ENCODE results near the gene JAML.

Gene JAML

GRCh38 chr11:118224511-118225188, at the start of gene JAML:
JAML (minus strand) TSS chr11:118225011; CDS start chr11:118214866, 10,145 bp downstream.
- TF ChIP-seq, protein P1, sequence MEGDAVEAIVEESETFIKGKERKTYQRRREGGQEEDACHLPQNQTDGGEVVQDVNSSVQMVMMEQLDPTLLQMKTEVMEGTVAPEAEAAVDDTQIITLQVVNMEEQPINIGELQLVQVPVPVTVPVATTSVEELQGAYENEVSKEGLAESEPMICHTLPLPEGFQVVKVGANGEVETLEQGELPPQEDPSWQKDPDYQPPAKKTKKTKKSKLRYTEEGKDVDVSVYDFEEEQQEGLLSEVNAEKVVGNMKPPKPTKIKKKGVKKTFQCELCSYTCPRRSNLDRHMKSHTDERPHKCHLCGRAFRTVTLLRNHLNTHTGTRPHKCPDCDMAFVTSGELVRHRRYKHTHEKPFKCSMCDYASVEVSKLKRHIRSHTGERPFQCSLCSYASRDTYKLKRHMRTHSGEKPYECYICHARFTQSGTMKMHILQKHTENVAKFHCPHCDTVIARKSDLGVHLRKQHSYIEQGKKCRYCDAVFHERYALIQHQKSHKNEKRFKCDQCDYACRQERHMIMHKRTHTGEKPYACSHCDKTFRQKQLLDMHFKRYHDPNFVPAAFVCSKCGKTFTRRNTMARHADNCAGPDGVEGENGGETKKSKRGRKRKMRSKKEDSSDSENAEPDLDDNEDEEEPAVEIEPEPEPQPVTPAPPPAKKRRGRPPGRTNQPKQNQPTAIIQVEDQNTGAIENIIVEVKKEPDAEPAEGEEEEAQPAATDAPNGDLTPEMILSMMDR (conservative IDR thresholded peaks at IDR 0.05; ENCODE audit: low read depth, low read length) = no peak
- no peak for DNase-seq (ENCODE audit: low read depth)
- H3K4me3 ChIP-seq (ENCODE audit: low read depth, low read length) = no peak within 1 kb of the TSS

DNA sequence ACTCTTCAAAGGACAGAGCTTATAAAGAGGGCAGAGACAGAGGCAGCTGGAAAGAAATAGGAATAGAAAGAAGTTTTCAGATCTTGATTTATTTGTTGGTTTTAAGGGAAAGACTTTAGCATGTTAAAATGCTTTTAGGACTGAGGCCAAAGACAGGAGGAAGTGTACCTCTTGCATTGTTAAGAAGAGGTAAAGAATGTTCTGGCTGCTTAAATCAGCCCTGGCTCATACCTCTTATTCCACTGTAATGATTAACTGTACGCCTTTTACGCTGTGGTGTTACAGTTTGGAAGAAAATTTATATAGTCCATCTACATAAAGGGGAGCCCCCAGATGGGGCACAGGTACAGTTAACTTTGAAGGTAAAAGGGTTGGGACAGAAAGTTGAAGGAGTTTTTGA, 49.4 kb upstream of the JAML start:
- H3K4me3 ChIP-seq (ENCODE audit: low read depth, low read length) = no peak overlapping the region
- DNase-seq (ENCODE audit: low read depth) = no peak
- TF ChIP-seq, protein P1 (conservative IDR thresholded peaks at IDR 0.05; ENCODE audit: low read depth, low read length) = no peak

DNA sequence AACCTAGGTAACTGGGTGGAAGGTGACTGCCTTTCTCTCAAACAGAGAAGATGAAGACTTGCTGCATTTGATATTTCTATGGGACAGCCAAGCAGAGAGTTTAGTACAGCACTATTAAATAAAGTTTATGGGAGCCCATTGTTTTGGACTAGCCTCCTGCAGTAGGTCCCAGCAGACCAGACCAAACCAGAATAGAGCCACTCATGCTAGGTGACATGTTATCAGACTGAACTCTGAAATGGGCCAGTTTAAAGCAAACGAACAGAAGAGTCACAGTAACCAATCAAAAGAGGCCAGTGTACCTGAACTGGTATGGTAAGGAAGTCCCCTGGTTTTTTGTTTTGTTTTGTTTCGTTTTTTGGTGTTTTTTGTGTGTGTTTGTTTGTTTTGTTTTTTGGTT, 47.2 kb upstream of the JAML start:
- no peak overlapping the region for H3K4me3 ChIP-seq (ENCODE audit: low read depth, low read length)
- DNase-seq (ENCODE audit: low read depth) = no peak
- TF ChIP-seq, protein P1 (conservative IDR thresholded peaks at IDR 0.05; ENCODE audit: low read depth, low read length) = no peak

- DNase-seq (ENCODE audit: low read depth) = no peak
- H3K4me3 ChIP-seq (ENCODE audit: low read depth, low read length) = no peak overlapping the region
- TF ChIP-seq, protein P1 (conservative IDR thresholded peaks at IDR 0.05; ENCODE audit: low read depth, low read length) = no peak
Observed at GRCh38 chr11:118267486-118267885, 42.7 kb upstream of the JAML start.

- TF ChIP-seq, protein P1 (conservative IDR thresholded peaks at IDR 0.05; ENCODE audit: low read depth, low read length) = no peak
- no peak overlapping the region for H3K4me3 ChIP-seq (ENCODE audit: low read depth, low read length)
- no peak for DNase-seq (ENCODE audit: low read depth)
Observed at GRCh38 chr11:118265954-118266353, 41.1 kb upstream of the JAML start.

DNA sequence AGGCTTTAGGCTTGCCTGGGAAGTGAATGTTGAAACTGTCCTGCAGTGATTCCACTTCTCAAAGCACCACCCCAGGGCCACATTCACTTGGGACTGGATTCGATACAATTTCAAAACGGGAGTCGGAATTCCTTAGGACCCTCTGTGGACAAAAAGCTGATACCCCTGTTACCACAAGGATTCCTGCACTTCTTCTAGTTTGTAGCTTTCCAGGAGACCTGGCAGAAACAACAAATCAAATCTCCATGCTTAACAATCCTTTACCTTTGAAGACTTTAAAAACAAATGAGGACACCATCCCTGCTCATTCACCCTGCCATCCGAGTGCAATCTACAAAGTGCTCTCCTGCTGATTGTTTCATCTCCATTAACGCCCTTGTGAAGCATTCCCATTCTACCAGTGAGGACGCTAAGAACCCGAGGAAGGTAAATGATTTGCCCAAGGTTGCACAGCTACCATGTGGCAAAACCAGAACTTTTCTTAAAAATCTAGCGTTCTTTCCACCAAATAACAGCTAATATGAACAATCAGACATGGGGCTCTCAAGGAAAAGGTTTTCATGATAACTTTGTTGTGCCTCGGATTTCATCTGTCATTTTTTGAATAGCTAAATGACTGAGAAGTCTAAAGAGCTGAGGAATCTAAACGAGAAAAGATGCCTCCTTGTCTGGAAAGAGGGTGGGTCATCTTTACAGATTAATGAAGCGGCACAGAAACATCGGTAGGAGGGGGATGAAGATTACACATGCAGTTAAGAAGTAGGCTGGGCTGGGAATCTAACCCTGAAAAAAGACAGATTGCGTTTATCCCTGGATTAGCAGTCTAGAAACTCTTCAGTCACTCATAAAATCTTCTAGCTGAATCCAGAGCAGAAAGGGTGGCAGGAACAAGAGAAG, 40.0 kb upstream of the JAML start:
- H3K4me3 ChIP-seq (ENCODE audit: low read depth, low read length) = no peak overlapping the region
- TF ChIP-seq, protein P1 (conservative IDR thresholded peaks at IDR 0.05; ENCODE audit: low read depth, low read length) = no peak
- DNase-seq (ENCODE audit: low read depth) = no peak
